Hematopoietic multipotent progenitor cell treated with erythropoietin and hydrocortisone succinate and interleukin-3 and kit ligand, for 8 days (in vitro differentiated cells): Measurements from ENCODE around the gene RPUSD2.
"Not testable (repeated sequence)": the region's sequence is repeated elsewhere in the genome, so short reads cannot be mapped to it uniquely, and the experiment has no call there.

Experiments
- DNase-seq: peaks from one replicate; pipeline ENCODE4 v3.0.0-alpha.2; 2015

Gene RPUSD2

GRCh38 chr15:40565333-40566238 is 3.5 kb upstream of the RPUSD2 start:
- no peak for DNase-seq

GRCh38 chr15:40567111-40567510 is 2.0 kb upstream of the RPUSD2 start:
- peak; percentile 80 for DNase-seq

- no peak for DNase-seq
These were observed 6.0 kb downstream of the RPUSD2 start for GRCh38 chr15:40575113-40575512.

GRCh38 chr15:40576914-40577313 is 7.8 kb downstream of the RPUSD2 start:
- not testable (repeated sequence) for DNase-seq

- no peak for DNase-seq
These were observed 9.8 kb downstream of the RPUSD2 start for GRCh38 chr15:40578892-40579291.

GRCh38 chr15:40581796-40582195 is 12.7 kb downstream of the RPUSD2 start:
- DNase-seq, result not testable (repeated sequence)

GRCh38 chr15:40582726-40583246 is 13.7 kb downstream of the RPUSD2 start:
- DNase-seq, result peak; percentile 71

GRCh38 chr15:40584191-40584590 is 15.1 kb downstream of the RPUSD2 start:
- no peak for DNase-seq

GRCh38 chr15:40590667-40591050 is 21.6 kb downstream of the RPUSD2 start:
- no peak for DNase-seq

GRCh38 chr15:40591389-40591788 is 22.3 kb downstream of the RPUSD2 start:
- no peak for DNase-seq

GRCh38 chr15:40593165-40593564 is 24.1 kb downstream of the RPUSD2 start:
- DNase-seq, result peak; percentile 29

GRCh38 chr15:40593588-40594428 is 24.7 kb downstream of the RPUSD2 start, which contains the start of gene KNL1:
TSS of gene KNL1 (plus strand) at chr15:40594249. CDS start at chr15:40602932, 8,683 bp downstream.
- DNase-seq, result peak; percentile 98

GRCh38 chr15:40594429-40594836 is 25.3 kb downstream of the RPUSD2 start:
- DNase-seq, result peak; percentile 67

- DNase-seq, result no peak
These were observed 26.1 kb downstream of the RPUSD2 start for GRCh38 chr15:40595219-40595618.

GRCh38 chr15:40595773-40596172 is 26.7 kb downstream of the RPUSD2 start:
- DNase-seq, result no peak

- no peak for DNase-seq
These were observed 27.9 kb downstream of the RPUSD2 start for GRCh38 chr15:40597024-40597423.

GRCh38 chr15:40598126-40598525 is 29.0 kb downstream of the RPUSD2 start:
- no peak for DNase-seq

GRCh38 chr15:40598672-40599071 is 29.6 kb downstream of the RPUSD2 start:
- no peak for DNase-seq

GRCh38 chr15:40600956-40601355 is 31.9 kb downstream of the RPUSD2 start:
- DNase-seq, result no peak

- DNase-seq, result no peak
These were observed 34.8 kb downstream of the RPUSD2 start for GRCh38 chr15:40603935-40604334.

GRCh38 chr15:40613080-40613479 is 44.0 kb downstream of the RPUSD2 start:
- no peak for DNase-seq

GRCh38 chr15:40618023-40618422 is 48.9 kb downstream of the RPUSD2 start:
- DNase-seq, result no peak

GRCh38 chr15:40618906-40619305 is 49.8 kb downstream of the RPUSD2 start:
- no peak for DNase-seq
